Aorta (tissue), 5 donors: Measurements from ENCODE around the gene METTL13. TPM values are rescaled to one million over a fixed set of nuclear protein-coding genes. Genes with fewer than 3 reads are reported as not detected.
A peak's percentile ranks its signal among the peaks of the same experiment; 100 is the strongest.

Experiments
- ATAC-seq: fragments of 200-7000 bp; cut with Tn5 transposase; one replicate; pipeline ENCODE4 v1.9.1; 2022; ENCODE audit warnings: moderate library complexity; ENCODE audit not compliant: low FRiP score
- DNase-seq, 2 donors: peaks; one replicate each; pipeline ENCODE4 v3.0.0-alpha.2; 2020
- H3K27ac ChIP-seq, 2 donors: one replicate each; pipeline ENCODE4 v1.5.1; 2013; ENCODE audit warnings: low read length in 2 of 2, mild to moderate bottlenecking in 2 of 2, moderate library complexity in 2 of 2, control low read depth in 1 of 2, inconsistent platforms in 1 of 2, low read depth in 1 of 2
- H3K27me3 ChIP-seq, 2 donors: one replicate each; pipeline ENCODE4 v1.6.1; 2013; ENCODE audit warnings: control low read depth in 1 of 2, low read length in 1 of 2, mild to moderate bottlenecking in 1 of 2, moderate library complexity in 1 of 2; ENCODE audit not compliant: insufficient read depth in 2 of 2, control insufficient read depth in 1 of 2
- H3K36me3 ChIP-seq, 2 donors: one replicate each; pipeline ENCODE4 v1.6.1; 2013; ENCODE audit warnings: control low read depth in 1 of 2, low read length in 1 of 2, mild to moderate bottlenecking in 1 of 2; ENCODE audit not compliant: insufficient read depth in 2 of 2, control insufficient read depth in 1 of 2
- H3K4me1 ChIP-seq, 2 donors: one replicate each; pipeline ENCODE4 v1.6.1; 2013; ENCODE audit warnings: low read length in 2 of 2, control low read depth in 1 of 2, mild to moderate bottlenecking in 1 of 2, moderate library complexity in 1 of 2; ENCODE audit not compliant: insufficient read depth in 2 of 2, control insufficient read depth in 1 of 2
- H3K4me3 ChIP-seq, 2 donors: one replicate each; pipeline ENCODE4 v1.5.1; 2013; ENCODE audit warnings: low read length in 2 of 2, control low read depth in 1 of 2, mild to moderate bottlenecking in 1 of 2
- H3K9me3 ChIP-seq: one replicate; pipeline ENCODE4 v1.6.1; 2013; ENCODE audit warnings: mild to moderate bottlenecking, low read length; ENCODE audit not compliant: control insufficient read depth
- WGBS, 2 donors: extraction: QIAGEN DNeasy Blood & Tissue Kit; methylation state at CpG; one replicate each; pipeline ENCODE4 v1.1.7; 2013; 5-methylcytosine and 5-hydroxymethylcytosine counted together
- intact Hi-C, 2 donors: fragments of 100-400 bp; cut with DNase I; formaldehyde crosslinking; loops; one replicate each; pipeline versions ENCODE4 v1.14.2 to v1.15.0; 2022
- polyA plus RNA-seq, 2 donors: library from polyadenylated mRNA; stranded (reverse); fragments of 200-250 nt; gene quantifications; one replicate each; pipeline ENCODE4 v1.2.3, GENCODE V29; 2013
- total RNA-seq, 2 donors: library from RNA; stranded (reverse); fragmentation: NEBNext Ultra II Directional; extraction: Animal tissue kit (Norgen Biotek cat#: 25700); gene quantifications; one replicate each; pipeline ENCODE4 v1.2.1, GENCODE V29; 2021
- donor health status: healthy with polysubstance abuse.
- donor health status: Bipolar disorder and iron deficiency.
- donor health status: DM: no; HTN: no; CAD: no.
- donor health status: DM: no; HTN: no; CAD: no.
- donor health status: DM: yes; HTN: yes; CAD: no.

METTL13 gene
- total and polyA plus RNA-seq, 4 donors = 7.8 to 17.9 (median 13.0) TPM

DNA sequence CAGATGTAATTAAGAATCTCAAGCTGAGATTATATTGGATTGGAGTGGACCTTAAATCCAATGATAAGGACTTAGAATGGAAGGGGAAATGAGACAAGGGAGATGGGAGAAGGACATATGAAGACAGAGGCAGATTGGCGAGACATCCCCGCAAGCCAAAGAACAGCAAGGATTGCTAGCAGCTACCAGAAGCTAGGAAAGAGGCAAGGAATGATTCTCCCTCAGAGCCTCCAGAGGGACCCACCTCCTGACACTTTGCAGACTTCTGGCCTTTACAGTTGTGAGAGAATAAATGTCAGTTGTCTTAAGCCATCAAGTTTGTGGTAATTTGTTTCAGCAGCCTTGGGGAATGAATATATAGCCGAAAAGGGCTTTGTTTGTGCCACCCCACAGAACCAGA lies 20.7 kb downstream of the METTL13 start:
- H3K4me1 ChIP-seq = no peaks in the 10 kb centered on the region
- intact Hi-C loops = loop anchor here (5.0 to 10.0 kb wide), 2 partner anchors 185 to 643 kb away; partner anchors contain the start of gene PIGC (in 1 of the 2)

DNA sequence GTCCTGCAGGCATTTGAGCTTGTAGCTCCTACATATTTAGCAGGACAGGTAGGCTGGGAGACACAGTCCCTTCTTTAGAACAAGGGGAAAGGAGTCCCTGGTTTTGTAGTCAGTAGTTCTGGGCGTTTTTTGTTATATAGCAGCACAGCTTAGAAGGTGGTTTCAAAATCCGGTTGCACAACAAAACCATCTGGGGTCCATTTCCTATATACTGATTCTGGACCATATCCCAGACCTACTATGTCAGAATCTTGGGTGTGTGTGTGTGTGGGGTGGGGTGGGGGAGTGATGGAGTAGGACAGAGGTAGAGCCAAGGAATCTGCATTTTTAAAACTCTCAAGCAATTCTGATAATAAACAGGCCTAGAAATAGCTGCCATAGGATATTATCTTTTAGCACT lies 21.6 kb downstream of the METTL13 start:
- DNase-seq (no peak), ATAC-seq (no peak)
- no peaks in the 10 kb centered on the region for H3K9me3 ChIP-seq
- no peak overlapping the region for H3K27ac ChIP-seq
- no peaks in the 10 kb centered on the region for H3K27me3 ChIP-seq
- intact Hi-C loops = loop anchor here (5.0 to 10.0 kb wide), 2 partner anchors 184 to 642 kb away; partner anchors contain the start of gene PIGC (in 1 of the 2)
- H3K4me3 ChIP-seq = no peak overlapping the region
- WGBS, 2 donors = 75 to 77% methylated on average over 2 of the region's 2 CpGs
- no peaks in the 10 kb centered on the region for H3K4me1 ChIP-seq
- peaks cover 0 to 2% of the 10 kb centered on the region in 2 donors for H3K36me3 ChIP-seq

More for the DNA sequence above, 20.7 kb downstream of the METTL13 start:
- ATAC-seq = no peak
- DNase-seq = no peak
- H3K27me3 ChIP-seq = no peaks in the 10 kb centered on the region
- H3K27ac ChIP-seq = no peak overlapping the region
- WGBS, 2 donors = 98 to 99% methylated on average over 3 of the region's 3 CpGs
- no peaks in the 10 kb centered on the region for H3K9me3 ChIP-seq
- H3K36me3 ChIP-seq = peaks cover 0 to 5% of the 10 kb centered on the region in 2 donors
- H3K4me3 ChIP-seq = no peak overlapping the region

DNA sequence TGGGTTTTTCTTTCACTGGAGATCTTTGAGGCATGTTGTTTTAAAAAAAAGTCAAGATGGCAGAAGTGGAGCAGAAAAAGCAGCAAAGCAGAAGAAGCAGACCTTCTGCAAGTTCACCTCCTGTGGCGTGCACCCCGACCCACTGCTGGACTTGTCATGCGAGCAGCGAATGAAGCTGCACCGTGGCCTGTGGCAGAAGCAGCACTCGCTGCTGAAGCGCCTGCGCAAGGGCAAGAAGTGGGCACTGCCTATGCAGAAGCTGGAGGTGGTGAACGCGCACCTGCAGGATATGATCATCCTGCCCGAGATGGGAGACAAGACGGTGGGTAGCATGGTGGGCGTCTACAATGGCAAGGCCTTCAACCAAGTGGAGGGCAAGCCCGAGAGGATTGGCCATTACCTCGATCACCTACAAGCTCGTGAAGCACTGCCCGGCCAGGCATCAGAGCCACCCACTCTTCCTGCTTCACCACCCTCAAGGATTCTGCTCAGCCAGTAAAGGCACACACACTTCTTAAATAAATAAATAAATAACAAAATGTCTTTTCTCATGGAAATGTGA lies 22.1 kb downstream of the METTL13 start:
- Histone ChIP-seq H3K9me3 (no peaks in the 10 kb centered on the region), H3K27ac (no peak overlapping the region), H3K4me3 (no peak overlapping the region), H3K36me3 (no peaks in the 10 kb centered on the region), H3K27me3 (no peaks in the 10 kb centered on the region), H3K4me1 (no peaks in the 10 kb centered on the region)
- intact Hi-C loops = loop anchor here (1.0 to 10.0 kb wide), 3 partner anchors 9 to 641 kb away; partner anchors contain the start of gene PIGC (in 1 of the 2)
- ATAC-seq (no peak), DNase-seq (no peak)
- 94 to 97% methylated on average over 17 of the region's 17 CpGs for WGBS, 2 donors

GRCh38 chr1:171805395-171806115 lies 24.1 kb downstream of the METTL13 start:
- H3K27me3 ChIP-seq = no peaks in the 10 kb centered on the region
- no peaks in the 10 kb centered on the region for H3K9me3 ChIP-seq
- no peak for DNase-seq
- H3K27ac ChIP-seq = no peak overlapping the region
- no peak for ATAC-seq
- no peaks in the 10 kb centered on the region for H3K4me1 ChIP-seq
- H3K4me3 ChIP-seq = peak overlapping the region; percentile 4 to 24
- H3K36me3 ChIP-seq = no peaks in the 10 kb centered on the region
- intact Hi-C loops = loop anchor here in 1 of 2 donors (2.0 to 10.0 kb wide), 2 partner anchors 35 to 639 kb away; partner anchors contain the start of genes DNM3 and PIGC
- 61 to 65% methylated on average over 9 of the region's 9 CpGs for WGBS, 2 donors

- Histone ChIP-seq H3K4me1 (no peaks in the 10 kb centered on the region), H3K27me3 (no peaks in the 10 kb centered on the region), H3K27ac (no peak overlapping the region), H3K9me3 (no peaks in the 10 kb centered on the region), H3K36me3 (no peaks in the 10 kb centered on the region), H3K4me3 (no peak overlapping the region)
- 91 to 92% methylated on average over 4 of the region's 4 CpGs for WGBS, 2 donors
- intact Hi-C loops = loop anchor here in 1 of 2 donors (2.0 to 10.0 kb wide), 2 partner anchors 33 to 637 kb away; partner anchors contain the start of genes DNM3 and PIGC
- DNase-seq = no peak
- no peak for ATAC-seq
Observed at GRCh38 chr1:171807556-171807955, 26.1 kb downstream of the METTL13 start.

DNA sequence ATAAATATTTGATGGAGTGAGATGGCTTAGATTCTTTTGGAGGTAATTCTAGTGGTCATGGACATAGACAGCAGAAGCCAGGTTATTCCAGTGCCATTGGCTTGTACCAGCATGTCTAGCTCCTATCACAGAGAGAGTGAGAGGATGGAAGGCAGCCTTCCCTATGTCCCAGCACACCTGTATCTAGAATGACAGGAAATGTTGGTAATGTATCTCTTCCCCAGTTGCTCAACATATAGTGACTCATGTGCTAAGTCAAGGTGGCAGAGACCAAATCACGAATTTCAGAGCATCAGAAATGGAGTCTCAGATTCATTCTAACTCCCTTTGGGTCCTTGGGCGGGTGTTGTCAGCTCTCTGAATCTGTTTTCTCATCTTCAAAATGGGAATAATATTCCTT lies 28.4 kb downstream of the METTL13 start:
- ATAC-seq (no peak), DNase-seq (no peak)
- intact Hi-C loops = loop anchor here in 1 of 2 donors (10.0 kb wide), 1 partner anchor 635 kb away; the partner anchor contains the start of gene PIGC
- no peaks in the 10 kb centered on the region for H3K27me3 ChIP-seq
- no peaks in the 10 kb centered on the region for H3K9me3 ChIP-seq
- no peak overlapping the region for H3K4me3 ChIP-seq
- WGBS, 2 donors = 78 to 80% methylated on average over 2 of the region's 2 CpGs
- H3K36me3 ChIP-seq = no peaks in the 10 kb centered on the region
- H3K4me1 ChIP-seq = peaks cover 0 to 3% of the 10 kb centered on the region in 2 donors
- no peak overlapping the region for H3K27ac ChIP-seq

GRCh38 chr1:171811672-171812071 lies 30.2 kb downstream of the METTL13 start:
- no peak for DNase-seq
- H3K27me3 ChIP-seq = no peaks in the 10 kb centered on the region
- no peaks in the 10 kb centered on the region for H3K9me3 ChIP-seq
- H3K4me3 ChIP-seq = no peak overlapping the region
- H3K36me3 ChIP-seq = no peaks in the 10 kb centered on the region
- ATAC-seq = no peak
- no peak overlapping the region for H3K27ac ChIP-seq
- intact Hi-C loops = no loop called here
- H3K4me1 ChIP-seq = peaks cover 0 to 3% of the 10 kb centered on the region in 2 donors

DNA sequence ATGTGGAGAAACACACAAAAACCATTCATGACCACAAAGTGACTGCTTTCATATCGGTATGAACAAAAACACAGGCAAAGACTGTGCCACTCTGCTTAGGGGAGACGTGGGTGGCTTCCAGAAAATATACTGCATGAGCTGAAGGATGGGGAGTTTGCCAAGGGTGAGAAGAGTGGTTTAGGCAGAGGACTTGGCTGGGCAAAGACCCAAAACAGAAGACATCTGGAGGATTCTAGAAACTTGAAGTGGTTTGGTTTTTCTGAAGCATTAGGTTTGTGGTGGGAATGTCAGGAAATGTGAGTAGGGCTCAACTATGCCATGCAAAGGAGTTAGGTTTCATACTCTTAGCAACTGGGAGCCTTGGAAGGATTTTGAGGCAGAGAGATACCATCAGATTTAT lies 33.2 kb downstream of the METTL13 start:
- Histone ChIP-seq H3K27me3 (no peaks in the 10 kb centered on the region), H3K4me1 (peaks cover 0 to 3% of the 10 kb centered on the region in 2 donors), H3K4me3 (no peak overlapping the region), H3K36me3 (no peaks in the 10 kb centered on the region), H3K27ac (no peak overlapping the region), H3K9me3 (no peaks in the 10 kb centered on the region)
- whole genome bisulfite sequencing, 2 donors = 9 to 18% methylated on average over 2 of the region's 2 CpGs
- intact Hi-C loops = no loop called here
- DNase-seq (no peak), ATAC-seq (no peak)
